Left cardiac atrium (tissue), 4 donors: Measurements from ENCODE around the gene CEP20. TPM values are rescaled to one million over a fixed set of nuclear protein-coding genes. Genes with fewer than 3 reads are reported as not detected.
A peak's percentile ranks its signal among the peaks of the same experiment; 100 is the strongest.
"Not testable (repeated sequence)": the region's sequence is repeated elsewhere in the genome, so short reads cannot be mapped to it uniquely, and the experiment has no call there.

ENCODE experiments used
- ATAC-seq, 2 donors: fragments of 200-7000 bp; cut with Tn5 transposase; one replicate each; pipeline ENCODE4 v1.9.1; 2020; ENCODE audit warnings: mild to moderate bottlenecking in 2 of 2, moderate library complexity in 2 of 2
- DNase-seq: peaks from one replicate; pipeline ENCODE4 v3.0.0-alpha.2; 2020
- intact Hi-C, 2 donors: fragments of 100-400 bp; cut with DNase I; formaldehyde crosslinking; loops; one replicate each; pipeline versions ENCODE4 v1.14.1 to v1.15.1; 2022 to 2023
- long read RNA-seq: library from polyadenylated mRNA; unstranded; transcript quantifications from one replicate; pipeline ENCODE4 v2.0.0, GENCODE V29; 2021
- total RNA-seq, 2 donors: library from RNA; stranded (reverse); fragmentation: NEBNext Ultra II Directional; extraction: Animal tissue kit (Norgen Biotek cat#: 25700); gene quantifications; one replicate each; pipeline ENCODE4 v1.2.1, GENCODE V29; 2021
- donor health status: DM: no; HTN: yes; CAD: no.
- donor health status: DM: no; HTN: yes; CAD: no; lungs with severe emphysema.
- donor health status: DM: yes; HTN: yes; CAD: no.
- donor health status: Dilated cardiomyopathy.

The CEP20 gene
- 10 to 100 TPM; 20.3 to 23.1 TPM for total RNA-seq
- long read RNA-seq, transcript FOPNL-201 (5 exons, 2,275 nt) = major isoform, 48 of 54 reads
- long read RNA-seq, transcript FOPNL-208 (4 exons, 565 nt) = minor isoform, 5 of 54 reads
- long read RNA-seq, partial matches to known transcripts = 0 of 54 reads
- long read RNA-seq, other reads (novel, unspliced or antisense) = 1 of 54 reads

GRCh38 chr16:15888072-15888976, at the start of gene CEP20:
TSS of gene CEP20 (minus strand) at chr16:15888603. CDS start at chr16:15888585, 18 bp downstream.
- DNase-seq = peak; percentile 100
- intact Hi-C loops = no loop called here
- ATAC-seq = peak; percentile 100

DNA sequence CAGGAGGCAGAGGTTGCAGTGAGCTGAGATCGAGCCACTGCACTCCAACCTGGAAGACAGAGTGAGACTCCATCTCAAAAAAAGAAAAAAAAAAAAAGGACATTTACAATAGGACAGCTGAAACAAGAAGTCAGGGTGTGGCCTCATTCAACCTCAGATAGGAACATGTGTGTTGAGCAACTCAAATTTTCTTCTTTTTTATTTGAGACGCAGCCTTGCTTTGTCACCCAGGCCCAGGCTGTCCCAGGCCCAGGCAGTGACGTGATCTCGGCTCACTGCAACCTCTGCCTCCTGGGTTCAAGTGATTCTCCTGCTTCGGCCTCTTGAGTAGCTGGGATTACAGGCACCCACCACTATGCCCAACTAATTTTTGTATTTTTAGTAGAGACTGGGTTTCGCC, 48.4 kb upstream of the CEP20 start:
- ATAC-seq, intact Hi-C loops: not testable (repeated sequence)

DNA sequence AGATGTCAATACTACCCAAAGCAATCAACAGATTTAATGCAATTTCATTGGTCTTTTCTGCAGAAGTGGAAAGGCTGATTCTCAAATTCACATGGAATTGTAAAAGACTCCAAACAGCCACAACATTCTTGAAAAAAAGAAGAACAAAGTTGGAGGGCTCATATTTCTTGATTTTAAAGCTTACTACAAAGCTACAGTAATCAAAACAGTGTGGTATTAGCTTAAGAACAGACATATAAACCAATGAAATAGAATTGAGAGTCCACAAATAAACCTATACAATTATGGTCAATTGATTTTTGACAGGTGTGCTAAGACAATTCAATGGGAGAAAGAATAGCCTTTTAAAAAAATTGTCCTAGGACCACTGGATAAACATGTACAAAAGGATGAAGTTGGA, 46.6 kb upstream of the CEP20 start:
- DNase-seq (no peak), ATAC-seq (no peak)
- intact Hi-C loops = no loop called here

More for the DNA sequence above, 48.4 kb upstream of the CEP20 start:
- DNase-seq = not testable (repeated sequence)

- ATAC-seq (no peak), DNase-seq (no peak)
- intact Hi-C loops = no loop called here
These were observed 45.4 kb upstream of the CEP20 start for GRCh38 chr16:15933781-15934180.

DNA sequence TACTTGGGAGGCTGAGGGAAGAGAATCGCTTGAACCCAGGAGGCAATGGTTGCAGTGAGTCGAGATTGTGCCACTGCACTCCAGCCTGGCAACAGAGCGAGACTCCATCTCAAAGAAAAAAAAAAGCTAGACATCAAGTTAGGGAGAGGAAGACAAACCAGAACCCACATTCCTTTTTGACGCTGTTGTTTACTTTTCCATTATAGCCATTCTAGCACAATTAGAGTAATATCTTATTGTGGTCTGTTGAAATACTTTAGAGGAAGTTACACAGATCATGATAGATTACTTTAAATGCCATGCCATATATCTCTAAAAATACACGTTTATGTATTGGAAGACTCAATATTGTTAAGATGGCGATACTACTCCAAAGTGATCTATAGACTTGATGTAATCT, 44.5 kb upstream of the CEP20 start:
- intact Hi-C loops = no loop called here
- DNase-seq = no peak
- no peak for ATAC-seq

DNA sequence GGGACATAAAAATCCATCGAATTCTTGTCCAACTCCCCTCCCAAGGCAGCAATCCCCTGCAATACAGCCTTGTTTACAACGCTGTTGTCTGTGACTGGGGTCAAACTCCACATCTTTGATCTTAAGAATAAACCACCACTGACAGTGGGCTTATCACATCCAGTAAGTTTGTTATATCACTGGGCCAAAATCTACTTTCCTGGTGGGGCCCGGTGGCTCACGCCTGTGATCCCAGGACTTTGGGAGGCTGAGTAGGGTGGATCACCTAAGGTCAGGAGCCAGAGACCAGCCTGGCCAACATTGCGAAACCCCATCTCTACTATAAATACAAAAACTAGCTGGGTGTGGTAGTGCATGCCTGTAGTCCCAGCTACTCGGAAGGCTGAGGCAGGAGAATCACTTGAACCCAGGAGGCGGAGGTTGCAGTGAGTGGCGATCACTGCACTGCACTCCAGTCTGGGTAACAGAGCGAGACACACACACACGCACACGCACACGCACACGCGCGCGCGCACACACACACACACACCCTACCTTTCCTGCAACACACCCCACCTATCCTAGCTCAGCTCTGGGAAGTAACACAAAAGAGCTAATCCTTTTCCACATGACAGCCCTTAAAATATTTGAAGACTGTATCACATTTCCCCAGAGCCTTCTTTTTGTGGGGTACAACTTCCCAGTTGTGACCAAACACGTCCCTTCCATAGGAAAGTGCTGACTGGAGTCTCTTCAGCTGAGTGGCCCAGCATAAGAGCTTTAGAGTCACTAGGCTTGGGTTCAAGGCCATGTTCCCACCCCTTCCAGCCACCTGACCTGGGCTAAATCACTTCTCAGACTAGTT, 40.1 kb upstream of the CEP20 start:
- intact Hi-C loops = no loop called here
- no peak for DNase-seq
- ATAC-seq = no peak

- no peak for DNase-seq
- intact Hi-C loops = no loop called here
- ATAC-seq = no peak
These were observed 37.2 kb upstream of the CEP20 start for GRCh38 chr16:15925631-15926030.

- intact Hi-C loops = no loop called here
- DNase-seq (no peak), ATAC-seq (no peak)
These were observed 36.6 kb upstream of the CEP20 start for GRCh38 chr16:15924996-15925395.

GRCh38 chr16:15919331-15919730, 30.9 kb upstream of the CEP20 start:
- DNase-seq (no peak), ATAC-seq (no peak)
- intact Hi-C loops = no loop called here

GRCh38 chr16:15918314-15918713, 29.9 kb upstream of the CEP20 start:
- intact Hi-C loops, DNase-seq, ATAC-seq: not testable (repeated sequence)

DNA sequence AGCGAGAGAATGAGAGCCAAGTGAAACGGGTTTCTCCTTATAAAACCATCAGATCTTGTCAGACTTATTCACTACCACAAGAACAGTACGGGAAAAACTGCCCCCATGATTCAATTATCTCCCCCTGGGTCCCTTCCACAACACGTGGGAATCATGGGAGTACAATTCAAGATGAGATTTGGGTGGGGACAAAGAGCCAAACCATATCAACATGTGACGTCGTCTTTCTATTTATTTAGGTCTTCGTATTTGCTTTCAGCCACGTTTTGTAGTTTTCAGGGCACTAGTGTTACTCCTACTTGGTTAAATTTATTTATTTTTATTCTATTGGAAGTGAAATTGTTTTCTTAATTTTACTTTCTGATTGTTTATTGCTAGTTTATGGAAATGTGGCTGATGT, 27.9 kb upstream of the CEP20 start:
- DNase-seq = no peak
- intact Hi-C loops = no loop called here
- no peak for ATAC-seq

GRCh38 chr16:15915555-15916081, 27.2 kb upstream of the CEP20 start:
- DNase-seq (no peak), ATAC-seq (no peak)
- intact Hi-C loops = no loop called here

DNA sequence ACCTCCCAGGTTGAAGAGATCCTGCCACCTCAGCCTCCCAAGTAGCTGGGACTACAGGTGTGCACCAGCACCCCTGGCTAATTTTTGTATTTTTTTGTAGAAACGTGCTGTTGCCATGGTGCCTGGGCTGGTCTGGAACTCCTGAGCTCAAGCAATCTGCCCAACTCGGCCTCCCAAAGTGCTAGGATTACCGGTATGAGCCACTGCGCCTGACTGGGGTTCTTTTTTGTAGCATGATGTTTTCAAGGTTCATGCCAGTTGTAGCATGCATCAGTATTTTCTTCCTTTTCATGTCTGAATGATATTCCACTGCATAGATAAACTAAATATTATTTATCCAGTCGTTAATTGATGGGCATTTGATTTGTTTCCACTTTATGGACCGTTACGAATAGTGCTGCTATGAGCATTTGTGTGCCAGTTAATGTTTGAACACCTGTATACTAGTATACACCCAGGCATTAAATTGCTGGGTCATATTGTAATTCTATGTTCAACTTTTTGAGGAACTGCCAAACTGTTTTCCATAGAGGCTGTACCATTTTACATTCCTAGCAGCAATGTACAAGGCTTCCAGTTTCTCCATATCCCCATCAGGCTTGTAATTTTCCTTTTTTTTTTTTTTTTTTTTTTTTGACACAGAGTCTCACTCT, 24.8 kb upstream of the CEP20 start:
- DNase-seq = no peak
- no peak for ATAC-seq
- intact Hi-C loops = no loop called here

DNA sequence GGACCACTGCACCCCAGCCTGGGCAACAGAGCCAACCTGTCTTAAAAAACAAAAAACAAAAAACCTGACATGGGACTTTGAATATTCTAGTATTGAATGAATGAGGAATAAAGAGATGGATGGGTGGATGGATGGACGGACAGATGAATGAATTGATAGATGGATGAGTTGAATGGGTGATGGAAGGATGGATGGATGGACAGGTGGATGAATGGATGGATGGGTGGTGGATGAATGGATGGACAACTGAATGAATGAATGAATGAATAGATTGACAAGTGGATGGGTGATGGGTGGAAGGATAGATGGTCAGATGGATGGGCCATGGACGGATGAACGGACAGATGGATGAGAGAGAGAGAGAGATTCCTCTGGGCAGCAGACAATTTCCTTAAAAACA, 22.8 kb upstream of the CEP20 start:
- ATAC-seq (no peak), DNase-seq (no peak)
- intact Hi-C loops = no loop called here

DNA sequence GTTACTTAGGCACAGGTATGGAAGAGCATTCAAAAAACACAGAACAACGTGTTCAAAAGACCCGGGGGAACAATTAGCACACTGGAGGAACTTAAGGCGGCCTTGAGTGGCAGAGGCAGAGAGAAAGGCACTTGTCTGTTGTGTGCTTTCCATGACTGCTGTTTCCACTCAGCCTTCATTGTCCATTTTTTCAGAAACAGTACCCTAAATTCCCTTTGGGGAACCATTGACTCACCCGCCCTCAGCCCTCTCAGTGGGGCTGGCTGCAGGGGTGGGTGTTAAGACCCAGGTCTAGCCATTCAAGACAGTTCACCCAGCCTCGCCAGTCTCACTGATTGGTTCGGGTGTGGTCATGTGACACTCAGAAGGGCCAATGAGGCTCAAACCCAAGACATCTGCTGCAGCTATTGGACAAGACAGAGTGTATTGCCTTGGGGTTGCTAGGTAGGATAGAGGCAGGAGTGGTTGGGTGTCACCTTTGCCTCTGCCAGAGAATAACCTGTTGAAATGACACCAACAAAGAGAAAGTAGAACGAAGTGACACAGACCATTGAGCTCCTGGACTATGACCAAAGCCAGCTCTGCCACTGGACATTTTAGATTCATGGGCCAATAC, 19.6 kb upstream of the CEP20 start:
- intact Hi-C loops = no loop called here
- DNase-seq = no peak
- ATAC-seq = peak in 1 of 2 donors; percentile 49

DNA sequence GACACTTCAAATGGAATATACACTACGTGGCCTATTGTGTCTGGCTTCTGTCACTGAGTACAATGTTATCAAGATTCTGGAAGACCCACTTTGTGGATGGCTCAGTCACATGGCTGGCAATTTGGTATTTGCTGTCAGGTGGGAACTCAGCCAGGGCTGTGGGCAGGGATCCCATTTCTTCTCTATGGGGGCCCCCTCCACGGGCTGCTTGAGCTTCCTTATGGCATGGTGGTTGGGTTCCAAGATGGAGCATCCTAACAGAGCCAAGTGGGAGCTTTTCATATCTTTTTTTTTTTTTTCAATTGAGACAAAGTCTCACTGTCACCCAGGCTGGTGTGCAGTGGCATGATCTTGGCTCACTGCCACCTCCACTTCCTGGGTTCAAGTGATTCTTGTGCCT, 18.0 kb upstream of the CEP20 start:
- intact Hi-C loops = no loop called here
- ATAC-seq (no peak), DNase-seq (no peak)

DNA sequence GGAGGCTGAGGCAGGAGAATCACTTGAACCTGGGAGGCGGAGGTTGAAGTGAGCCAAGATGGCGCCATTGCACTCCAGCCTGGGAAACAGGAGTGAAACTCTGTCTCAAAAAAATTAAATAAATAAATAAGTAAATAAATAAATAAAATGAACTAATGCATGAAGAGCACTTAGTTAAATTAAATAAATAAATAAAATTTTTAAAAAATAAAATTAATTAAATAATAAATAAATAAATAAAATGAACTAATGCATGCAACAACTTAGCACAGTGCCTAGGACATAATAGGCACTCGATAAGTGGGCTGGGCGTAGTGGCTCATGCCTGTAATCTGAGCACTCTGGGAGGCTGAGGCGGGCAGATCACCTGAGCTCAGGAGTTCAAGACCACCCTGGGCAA, 15.6 kb upstream of the CEP20 start:
- ATAC-seq = no peak

DNA sequence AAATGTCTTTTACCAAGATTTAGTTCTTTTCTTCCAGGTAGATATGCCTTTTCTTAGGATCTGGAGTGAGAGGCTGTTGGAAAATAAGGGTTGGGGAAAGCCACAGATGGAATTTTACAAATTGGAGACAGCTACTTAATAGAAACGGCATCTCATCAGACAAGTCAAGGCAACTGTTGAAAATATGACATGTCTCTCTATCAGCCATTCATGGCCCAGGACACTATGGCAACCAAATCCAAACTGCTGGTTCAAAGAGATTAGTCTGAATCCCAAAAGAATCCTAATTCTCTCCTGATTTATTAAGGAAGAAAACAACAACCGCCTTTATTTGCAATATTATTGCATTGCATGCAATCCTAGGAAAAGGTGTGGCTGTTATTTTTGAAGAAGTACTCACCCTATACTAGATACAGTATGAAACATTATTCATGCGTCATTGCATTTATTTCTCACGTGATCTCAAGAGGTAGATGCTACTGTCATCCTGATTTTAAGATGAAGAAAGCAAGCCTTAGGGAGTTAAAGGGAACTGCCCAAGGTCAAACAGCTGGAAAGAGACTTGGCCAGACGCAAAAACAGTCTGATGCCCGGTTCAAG, 12.6 kb upstream of the CEP20 start:
- ATAC-seq (peak in 1 of 2 donors; percentile 24), DNase-seq (no peak)
- intact Hi-C loops = no loop called here

More for the DNA sequence above, 15.6 kb upstream of the CEP20 start:
- intact Hi-C loops = no loop called here
- no peak for DNase-seq
